CD14-positive monocyte (primary cell): Measurements from ENCODE around the gene APOL4. TPM values are rescaled to one million over a fixed set of nuclear protein-coding genes. Genes with fewer than 3 reads are reported as not detected.
"Not testable (repeated sequence)": the region's sequence is repeated elsewhere in the genome, so short reads cannot be mapped to it uniquely, and the experiment has no call there.

Source experiments
- DNase-seq, 3 donors: peaks; one replicate each; pipeline ENCODE4 v3.0.0-alpha.2; 2011 to 2022
- H2AFZ ChIP-seq: 2 replicates; pipeline ENCODE4 v1.6.0; 2012; ENCODE audit warnings: mild to moderate bottlenecking, low read depth, low read length, inconsistent platforms; ENCODE audit not compliant: insufficient read depth, poor library complexity, severe bottlenecking
- H3K27ac ChIP-seq, 2 donors: 1 replicate in 1 of 2; 2 replicates in 1 of 2; pipeline ENCODE4 v1.5.1; 2012 to 2013; ENCODE audit warnings: low read length in 2 of 2, control low read depth in 1 of 2, inconsistent platforms in 1 of 2, low read depth in 1 of 2, mild to moderate bottlenecking in 1 of 2
- H3K27me3 ChIP-seq, 2 donors: one replicate each; pipeline versions ENCODE4 v1.6.0 to v1.6.1; 2011 to 2013; ENCODE audit warnings: low read length in 2 of 2; ENCODE audit not compliant: control insufficient read depth in 2 of 2, insufficient read depth in 2 of 2
- H3K36me3 ChIP-seq, 2 donors: replicated peaks in 1 of 2; 1 replicate in 1 of 2; 2 replicates in 1 of 2; pipeline versions ENCODE4 v1.5.1 to v1.6.1; 2012 to 2013; ENCODE audit warnings: low read length in 2 of 2, control low read depth in 1 of 2, inconsistent platforms in 1 of 2, mild to moderate bottlenecking in 1 of 2; ENCODE audit not compliant: insufficient read depth in 2 of 2, control insufficient read depth in 1 of 2
- H3K4me1 ChIP-seq, 2 donors: 1 replicate in 1 of 2; 2 replicates in 1 of 2; pipeline versions ENCODE4 v1.5.1 to v1.6.1; 2012 to 2013; ENCODE audit warnings: low read length in 2 of 2, control low read depth in 1 of 2, inconsistent platforms in 1 of 2, mild to moderate bottlenecking in 1 of 2, moderate library complexity in 1 of 2; ENCODE audit not compliant: insufficient read depth in 2 of 2, control insufficient read depth in 1 of 2
- H3K4me2 ChIP-seq: replicated peaks from 2 replicates; pipeline ENCODE3; 2012; ENCODE audit warnings: low read length, moderate library complexity, mild to moderate bottlenecking; ENCODE audit not compliant: poor library complexity, severe bottlenecking; ENCODE audit errors: extremely low read depth
- H3K4me3 ChIP-seq, 3 experiments: fragments of 200-600 bp in 1 of 3; sonication (generic) in 1 of 3; replicated peaks in 1 of 3; 1 replicate in 2 of 3; 2 replicates in 1 of 3; pipeline ENCODE4 v1.5.1; 2011 to 2013; ENCODE audit warnings: low read length in 3 of 3, mild to moderate bottlenecking in 3 of 3, control low read depth in 2 of 3, low read depth in 2 of 3, inconsistent platforms in 1 of 3, moderate library complexity in 1 of 3
- H3K79me2 ChIP-seq: 2 replicates; pipeline ENCODE4 v1.6.0; 2012; ENCODE audit warnings: mild to moderate bottlenecking, control low read depth, inconsistent platforms, low read length, moderate library complexity; ENCODE audit not compliant: insufficient read depth
- H3K9ac ChIP-seq: 2 replicates; pipeline ENCODE4 v1.6.0; 2017; ENCODE audit warnings: low read length, mild to moderate bottlenecking; ENCODE audit not compliant: insufficient read depth, poor library complexity, severe bottlenecking
- H3K9me3 ChIP-seq, 2 donors: replicated peaks in 1 of 2; 1 replicate in 1 of 2; 2 replicates in 1 of 2; pipeline versions ENCODE4 v1.5.1 to v1.6.1; 2012 to 2013; ENCODE audit warnings: low read length in 2 of 2, control low read depth in 1 of 2; ENCODE audit not compliant: control insufficient read depth in 1 of 2, insufficient read depth in 1 of 2
- H4K20me1 ChIP-seq: 2 replicates; pipeline ENCODE4 v1.6.0; 2012; ENCODE audit warnings: mild to moderate bottlenecking, low read length, control low read depth, moderate library complexity; ENCODE audit not compliant: insufficient read depth
- H3K27ac Mint-ChIP-seq, 7 donors: one replicate each; pipeline ENCODE4 v1.8.0; 2020; ENCODE audit warnings: mild to moderate bottlenecking in 7 of 7, mixed read lengths in 7 of 7, moderate library complexity in 6 of 7, inconsistent platforms in 2 of 7
- H3K27me3 Mint-ChIP-seq, 3 donors: one replicate each; pipeline ENCODE4 v1.8.0; 2021 to 2022; ENCODE audit warnings: low read depth in 3 of 3, mild to moderate bottlenecking in 3 of 3, mixed read lengths in 3 of 3, moderate library complexity in 3 of 3, inconsistent platforms in 1 of 3
- H3K36me3 Mint-ChIP-seq, 2 donors: one replicate each; pipeline ENCODE4 v1.8.0; 2020; ENCODE audit warnings: mixed read lengths in 2 of 2, inconsistent platforms in 1 of 2, mild to moderate bottlenecking in 1 of 2
- H3K4me1 Mint-ChIP-seq: one replicate; pipeline ENCODE4 v1.8.0; 2020; ENCODE audit warnings: mild to moderate bottlenecking, mixed read lengths
- H3K4me3 Mint-ChIP-seq, 2 donors: one replicate each; pipeline ENCODE4 v1.8.0; 2020; ENCODE audit warnings: mild to moderate bottlenecking in 2 of 2, mixed read lengths in 2 of 2, moderate library complexity in 1 of 2
- H3K9me3 Mint-ChIP-seq, 7 donors: one replicate each; pipeline ENCODE4 v1.8.0; 2020 to 2022; ENCODE audit warnings: mixed read lengths in 7 of 7, mild to moderate bottlenecking in 6 of 7, moderate library complexity in 6 of 7, inconsistent platforms in 2 of 7
- CTCF ChIP-seq: fragments of 200-600 bp; IDR thresholded peaks from one replicate; pipeline ENCODE4 v1.8.0; 2022; ENCODE audit warnings: antibody characterized with exemption, mild to moderate bottlenecking
- WGBS: methylation state at CpG from one replicate; pipeline ENCODE4 v1.1.5; 2013; ENCODE audit warnings: missing lambda C conversion rate; ENCODE audit not compliant: insufficient coverage; 5-methylcytosine and 5-hydroxymethylcytosine counted together
- intact Hi-C, 2 donors: fragments of 100-400 bp; cut with micrococcal nuclease; formaldehyde crosslinking; loops; one replicate each; pipeline versions ENCODE4 v1.15.0 to v1.15.1; 2023
- polyA minus RNA-seq: library from RNA; depleted of rRNA, polyadenylated mRNA; stranded (reverse); fragments of >200 nt; gene quantifications from 2 replicates; pipeline ENCODE4 v1.2.3, GENCODE V29; 2012
- polyA plus RNA-seq, 3 donors: library from polyadenylated mRNA; depleted of rRNA in 1 of 3; unstranded in 2 of 3; stranded (reverse) in 1 of 3; fragments of 300-500 nt in 2 of 3; fragments of >200 nt in 1 of 3; fragmentation: Illumina TruSeq in 2 of 3; gene quantifications; 1 replicate in 2 of 3; 2 replicates in 1 of 3; pipeline ENCODE4 v1.2.3, GENCODE V29; 2012 to 2021
- total RNA-seq, 12 experiments: library from RNA in 1 of 12; stranded (reverse) in 1 of 12; fragments of 120-200 nt in 1 of 12; gene quantifications; one replicate each; pipeline ENCODE4 v1.2.4 and lab custom pipeline; 2013 to 2026; ENCODE audit warnings: mixed read lengths in 6 of 12, inconsistent platforms in 1 of 12

The APOL4 gene
- total RNA-seq (2013) = 1.4 TPM
- polyA plus RNA-seq (1 to 10 TPM in 1 of 3 donors, under 1 TPM in 2; 0.51 to 1.4 (median 0.71) TPM), polyA minus RNA-seq (1.5 and 4.5 TPM in 2 replicates), total RNA-seq (lab: John Stamatoyannopoulos, UW) (0.17 to 3.0 (median 0.48) reads per million in 11 experiments)

- WGBS = 45% methylated on average over 9 of the region's 13 CpGs
- Histone ChIP-seq H3K9ac (peak within 1 kb of the TSS; percentile 9), H3K79me2 (no peaks in the 10 kb centered on the region), H3K4me3 (peak within 1 kb of the TSS in 1 of 3 experiments; percentile 39), H3K27me3 (no peaks in the 10 kb centered on the region), H3K4me2 (peak within 1 kb of the TSS; percentile 46), H3K9me3 (no peaks in the 10 kb centered on the region), H3K27ac (no peak within 1 kb of the TSS), H3K4me1 (peaks cover 38 to 42% of the 10 kb centered on the region in 2 donors), H4K20me1 (no peaks in the 10 kb centered on the region), H3K36me3 (no peaks in the 10 kb centered on the region), H2AFZ (peak within 1 kb of the TSS; percentile 67)
- peaks cover 54% of the 10 kb centered on the region for H3K4me1 Mint-ChIP-seq
- peaks cover 1 to 5% (median 4%) of the 10 kb centered on the region in 3 donors for H3K27me3 Mint-ChIP-seq
- no peaks in the 10 kb centered on the region for H3K36me3 Mint-ChIP-seq
- intact Hi-C loops = no loop called here
- peak within 1 kb of the TSS in 1 of 7 donors; percentile 2 for H3K27ac Mint-ChIP-seq
- TF ChIP-seq CTCF = no peak
- H3K4me3 Mint-ChIP-seq = peak within 1 kb of the TSS in 1 of 2 donors; percentile 41
- DNase-seq = no peak
- no peaks in the 10 kb centered on the region for H3K9me3 Mint-ChIP-seq
These were observed at the start of gene APOL4 for GRCh38 chr22:36201630-36202319. Gene APOL4 (minus strand): TSS chr22:36201809. CDS start chr22:36201734, 75 bp downstream.

GRCh38 chr22:36250292-36250960 is 48.8 kb upstream of the APOL4 start:
- intact Hi-C loops, H3K36me3 Mint-ChIP-seq, H2AFZ ChIP-seq, H3K9me3 Mint-ChIP-seq, DNase-seq, H3K9me3 ChIP-seq, H3K27me3 ChIP-seq, H3K27ac ChIP-seq, H3K4me2 ChIP-seq, H3K4me3 Mint-ChIP-seq, H3K79me2 ChIP-seq, H3K4me3 ChIP-seq, H3K27ac Mint-ChIP-seq, H3K27me3 Mint-ChIP-seq, H4K20me1 ChIP-seq, H3K36me3 ChIP-seq, H3K9ac ChIP-seq: not testable (repeated sequence)
- WGBS = 94% methylated on average over 15 of the region's 24 CpGs
- peaks cover 17 to 23% of the 10 kb centered on the region in 2 donors for H3K4me1 ChIP-seq
- peaks cover 22% of the 10 kb centered on the region for H3K4me1 Mint-ChIP-seq
